Endothelial cell of umbilical vein (primary cell): Measurements from ENCODE around the gene AMIGO3. TPM values are rescaled to one million over a fixed set of nuclear protein-coding genes. Genes with fewer than 3 reads are reported as not detected.
A peak's percentile ranks its signal among the peaks of the same experiment; 100 is the strongest.

Source experiments
- BruUV-seq: library from RNA; stranded (reverse); fragments of 400-500 nt; replicated peaks from 2 replicates; lab custom pipeline; 2021; lab: Mats Ljungman, UMichigan
- CTCF ChIA-PET: fragments of 300-600, 350-600 bp; sonication (Branson Sonifier 250); formaldehyde crosslinking; loops from one replicate; lab custom pipeline; 2021; ENCODE audit warnings: antibody characterized with exemption, inconsistent platforms; lab: Charles Lee
- POLR2A ChIA-PET: fragments of 300-600, 350-600 bp; sonication (Branson Sonifier 250); formaldehyde crosslinking; loops from one replicate; lab custom pipeline; 2021; ENCODE audit warnings: antibody characterized with exemption, inconsistent platforms; lab: Charles Lee
- DNase-seq: peaks from one replicate; pipeline ENCODE4 v3.0.0-alpha.2; 2011; ENCODE audit warnings: low read depth, low spot score
- FAIRE-seq: peaks from 2 replicates; lab custom pipeline; 2011; peaks lifted over from hg19 to GRCh38; lab: Jason Lieb, UNC
- H2AFZ ChIP-seq: 2 replicates; pipeline ENCODE4 v1.6.0; 2012; ENCODE audit warnings: low read depth, low read length, control low read depth, inconsistent platforms
- H3K27ac ChIP-seq: 2 replicates; pipeline ENCODE4 v1.5.1; 2011; ENCODE audit warnings: low read depth, mild to moderate bottlenecking, control low read depth, low read length, moderate library complexity; ENCODE audit not compliant: insufficient read depth
- H3K27me3 ChIP-seq, 2 experiments: 2 replicates each; pipeline versions ENCODE4 v1.6.0 to v1.6.1; 2011; ENCODE audit warnings: low read length in 2 of 2, mixed read lengths in 1 of 2; ENCODE audit not compliant: control insufficient read depth in 2 of 2, insufficient read depth in 2 of 2
- H3K36me3 ChIP-seq, 2 experiments: 2 replicates in 1 of 2; 3 replicates in 1 of 2; pipeline ENCODE4 v1.5.1; 2011; ENCODE audit warnings: low read length in 2 of 2, mild to moderate bottlenecking in 1 of 2, moderate library complexity in 1 of 2; ENCODE audit not compliant: control insufficient read depth in 2 of 2, insufficient read depth in 2 of 2; ENCODE audit errors: extremely low read depth in 1 of 2
- H3K4me1 ChIP-seq: 3 replicates; pipeline ENCODE4 v1.5.1; 2011; ENCODE audit warnings: mild to moderate bottlenecking, low read length; ENCODE audit not compliant: control insufficient read depth, insufficient read depth; ENCODE audit errors: extremely low read depth
- H3K4me2 ChIP-seq: 2 replicates; pipeline ENCODE4 v1.6.1; 2011; ENCODE audit warnings: low read length, control low read depth, mixed read lengths; ENCODE audit not compliant: insufficient read depth
- H3K4me3 ChIP-seq, 3 experiments: fragments of 200-600 bp in 1 of 3; sonication (generic), shearing (Covaris generic) in 1 of 3; replicated peaks in 1 of 3; 2 replicates each; pipeline ENCODE4 v1.5.1; 2011 to 2016; ENCODE audit warnings: control low read depth in 3 of 3, low read length in 3 of 3, mild to moderate bottlenecking in 2 of 3, inconsistent platforms in 1 of 3, low read depth in 1 of 3, moderate library complexity in 1 of 3; ENCODE audit not compliant: insufficient read depth in 1 of 3
- H3K79me2 ChIP-seq: 2 replicates; pipeline ENCODE4 v1.6.0; 2012; ENCODE audit warnings: low read length, inconsistent platforms; ENCODE audit not compliant: control insufficient read depth, insufficient read depth
- H3K9ac ChIP-seq: replicated peaks from 2 replicates; pipeline ENCODE3; 2011; ENCODE audit warnings: low read length, control low read depth; ENCODE audit not compliant: insufficient read depth; ENCODE audit errors: extremely low read depth
- H3K9me1 ChIP-seq: replicated peaks from 3 replicates; pipeline ENCODE4 v1.6.0; 2011; ENCODE audit warnings: mild to moderate bottlenecking, low read length; ENCODE audit not compliant: control insufficient read depth, insufficient read depth; ENCODE audit errors: extremely low read depth
- H3K9me3 ChIP-seq: replicated peaks from 2 replicates; pipeline ENCODE4 v1.5.1; 2012; ENCODE audit warnings: low read length, inconsistent platforms; ENCODE audit not compliant: control insufficient read depth, insufficient read depth
- H4K20me1 ChIP-seq: replicated peaks from 2 replicates; pipeline ENCODE3; 2011; ENCODE audit warnings: mild to moderate bottlenecking, low read length; ENCODE audit not compliant: control insufficient read depth, insufficient read depth; ENCODE audit errors: extremely low read depth
- CTCF ChIP-seq, 2 donors: IDR thresholded peaks; 1 replicate in 1 of 2; 2 replicates in 1 of 2; pipeline ENCODE4 v1.5.1; 2011; ENCODE audit warnings: low read length in 2 of 2, mild to moderate bottlenecking in 2 of 2, moderate library complexity in 2 of 2, control low read depth in 1 of 2, inconsistent platforms in 1 of 2, low read depth in 1 of 2; ENCODE audit not compliant: insufficient read depth in 1 of 2; ENCODE audit errors: extremely low read depth in 1 of 2
- EZH2 ChIP-seq: IDR thresholded peaks from 2 replicates; pipeline ENCODE4 v1.6.1; 2012; ENCODE audit warnings: borderline replicate concordance, low read depth, mild to moderate bottlenecking, moderate library complexity, low read length, inconsistent platforms; ENCODE audit not compliant: severe bottlenecking
- GATA2 ChIP-seq: IDR thresholded peaks from 2 replicates; pipeline ENCODE4 v1.7.0; 2011; ENCODE audit warnings: low read depth, mild to moderate bottlenecking, moderate library complexity, mixed read lengths, low read length; ENCODE audit not compliant: insufficient read length, insufficient read depth
- JUN ChIP-seq: IDR thresholded peaks from 2 replicates; pipeline ENCODE4 v1.6.1; 2011; ENCODE audit warnings: borderline replicate concordance, low read depth; ENCODE audit not compliant: insufficient read length, insufficient read depth
- MYC ChIP-seq: IDR thresholded peaks from one replicate; pipeline ENCODE4 v1.6.1; 2011; ENCODE audit warnings: mild to moderate bottlenecking, low read depth, low read length
- POLR2A ChIP-seq: IDR thresholded peaks from 2 replicates; pipeline ENCODE4 v1.6.1; 2012; ENCODE audit warnings: low read depth, mild to moderate bottlenecking, control low read depth, low read length
- dilution Hi-C: fragments of 300-500 bp; cut with MboI; formaldehyde crosslinking; loops from one replicate; pipeline ENCODE4 v1.15.0; 2019; ENCODE audit warnings: low sequenced_read_pairs; ENCODE audit not compliant: extremely low pct_ligation_motif_present
- intact Hi-C: fragments of 100-400 bp; cut with micrococcal nuclease; formaldehyde crosslinking; loops from one replicate; pipeline ENCODE4 v1.10.0; 2022
- polyA plus RNA-seq, 4 experiments: library from polyadenylated mRNA; depleted of rRNA in 3 of 4; stranded (reverse) in 3 of 4; unstranded in 1 of 4; fragments of >200 nt; gene quantifications; 2 replicates each; pipeline versions ENCODE4 v1.2.1 to v1.2.3, GENCODE V29; 2011 to 2012; ENCODE audit warnings: missing spikeins in 1 of 4
- total RNA-seq: library from RNA; stranded (reverse); gene quantifications from 2 replicates; pipeline ENCODE4 v1.2.3, GENCODE V29; 2021

The AMIGO3 gene
- total and polyA plus RNA-seq, 2 donors (not counting 3 experiments of a cell fraction or from before 2014, with no cell fraction given): 0.21 TPM; not detected in 1

GRCh38 chr3:49701388-49702077 lies 18.0 kb downstream of the AMIGO3 start:
- no peaks in the 10 kb centered on the region for H3K27me3 ChIP-seq
- peaks cover 0 to 34% of the 10 kb centered on the region in 2 experiments for H3K36me3 ChIP-seq
- H4K20me1 ChIP-seq: no peaks in the 10 kb centered on the region
- no TSS peak for BruUV-seq
- DNase-seq: no peak
- H3K4me3 ChIP-seq: no peak overlapping the region
- intact Hi-C loops: loop anchor here (5.0 kb wide), 1 partner anchor 101 kb away; the partner anchor contains the start of gene INKA1
- H3K79me2 ChIP-seq: no peaks in the 10 kb centered on the region
- CTCF ChIA-PET: interaction anchor here (0.5 to 3.8 kb wide), 23 partner anchors 9 to 400 kb away, joined by 3 to 27 read pairs (median 3); partner anchors contain the start of genes AMIGO3, MON1A and RBM6
- dilution Hi-C loops: no loop called here
- H3K4me2 ChIP-seq: no peak overlapping the region
- POLR2A ChIA-PET: no interaction called here
- H3K4me1 ChIP-seq: peaks cover 5% of the 10 kb centered on the region
- no peak overlapping the region for H2AFZ ChIP-seq
- FAIRE-seq: no peak
- H3K27ac ChIP-seq: no peak overlapping the region
- no peaks in the 10 kb centered on the region for H3K9me3 ChIP-seq
- no peak for TF ChIP-seq POLR2A
- no peak for TF ChIP-seq GATA2
- TF ChIP-seq EZH2: no peak
- TF ChIP-seq CTCF (IDR thresholded peaks at IDR 0.05; ENCODE audit: extremely low read depth in 1 of 2, insufficient read depth in 1 of 2, low read depth in 1 of 2, low read length in 2 of 2): peak; percentile 20 to 56
- no peak for TF ChIP-seq MYC
- no peak for TF ChIP-seq JUN
- no peak overlapping the region for H3K9ac ChIP-seq
- H3K9me1 ChIP-seq: no peaks in the 10 kb centered on the region
